Panc1 (cell line): ENCODE results near the gene CACNA1C. TPM values are rescaled to one million over a fixed set of nuclear protein-coding genes. Genes with fewer than 3 reads are reported as not detected.

Experiments
- ATAC-seq: fragments of 200-7000 bp; cut with Tn5 transposase; 2 replicates; pipeline ENCODE4 v1.9.1; 2020; ENCODE audit warnings: mild to moderate bottlenecking, moderate library complexity
- BruUV-seq: library from RNA; stranded (reverse); fragments of 400-500 nt; replicated peaks from 2 replicates; lab custom pipeline; 2021; lab: Mats Ljungman, UMichigan
- CTCF ChIA-PET: fragments of 300-600 bp; sonication (Branson Sonifier 250); formaldehyde crosslinking; loops from one replicate; lab custom pipeline; 2022; ENCODE audit warnings: antibody characterized with exemption; lab: Charles Lee
- POLR2A ChIA-PET: fragments of 300-600 bp; sonication (Branson Sonifier 250); formaldehyde crosslinking; loops from one replicate; lab custom pipeline; 2022; ENCODE audit warnings: antibody characterized with exemption; lab: Charles Lee
- DNase-seq: peaks from one replicate; pipeline ENCODE4 v3.0.0-alpha.2; 2010; ENCODE audit warnings: low read depth, low spot score
- H3K27ac ChIP-seq: 2 replicates; pipeline ENCODE4 v1.5.1; 2011; ENCODE audit warnings: mild to moderate bottlenecking, low read length, inconsistent platforms
- H3K27me3 ChIP-seq: fragments of 200-500 bp; sonication (Bioruptor generic); 2 replicates; pipeline ENCODE4 v1.6.0; 2014; ENCODE audit warnings: low read length, inconsistent platforms; ENCODE audit not compliant: control insufficient read depth, insufficient read depth
- H3K36me3 ChIP-seq: fragments of 200-500 bp; sonication (Bioruptor generic); 2 replicates; pipeline ENCODE4 v1.5.1; 2014; ENCODE audit warnings: inconsistent platforms, mild to moderate bottlenecking, low read length, moderate library complexity; ENCODE audit not compliant: control insufficient read depth, insufficient read depth
- H3K4me1 ChIP-seq: 2 replicates; pipeline ENCODE4 v1.5.1; 2011; ENCODE audit warnings: inconsistent platforms, mild to moderate bottlenecking, low read length, moderate library complexity; ENCODE audit not compliant: control insufficient read depth, insufficient read depth
- H3K4me3 ChIP-seq, 2 experiments: 2 replicates each; pipeline ENCODE4 v1.5.1; 2011 to 2012; ENCODE audit warnings: low read depth in 2 of 2, low read length in 2 of 2, mild to moderate bottlenecking in 2 of 2, inconsistent platforms in 1 of 2, moderate library complexity in 1 of 2
- H3K9me3 ChIP-seq: fragments of 200-500 bp; sonication (Bioruptor generic); 2 replicates; pipeline ENCODE4 v1.5.1; 2014; ENCODE audit warnings: low read depth, mild to moderate bottlenecking, inconsistent platforms, low read length, moderate library complexity; ENCODE audit not compliant: control insufficient read depth, insufficient read depth
- POLR2AphosphoS5 ChIP-seq: IDR thresholded peaks from 2 replicates; pipeline ENCODE4 v1.6.1; 2012; ENCODE audit warnings: mild to moderate bottlenecking, low read depth, low read length, moderate library complexity
- SIN3A ChIP-seq: IDR thresholded peaks from 2 replicates; pipeline ENCODE4 v1.6.1; 2012; ENCODE audit warnings: low read depth, mild to moderate bottlenecking, low read length, moderate library complexity, borderline replicate concordance; ENCODE audit not compliant: insufficient read depth
- TCF7L2 ChIP-seq: IDR thresholded peaks from 2 replicates; pipeline ENCODE4 v1.6.1; 2011; ENCODE audit warnings: mild to moderate bottlenecking, low read depth, low read length, inconsistent platforms
- in situ Hi-C: cut with HindIII; loops from 2 replicates; pipeline ENCODE4 v1.10.0; 2016; ENCODE audit warnings: low sequenced_read_pairs, low pct_unique_long_range_greater_than_20kb
- intact Hi-C: fragments of 100-400 bp; cut with micrococcal nuclease; formaldehyde crosslinking; loops from one replicate; pipeline ENCODE4 v1.10.0; 2022; ENCODE audit not compliant: unreplicated experiment
- total RNA-seq: library from RNA; stranded (reverse); gene quantifications from one replicate; pipeline ENCODE4 v1.2.1, GENCODE V29; 2021; ENCODE audit not compliant: unreplicated experiment
- TF ChIP-seq, protein P1 (sequence below): fragments of 450-650 bp; IDR thresholded peaks from 2 replicates; pipeline ENCODE4 v1.5.1; 2017; ENCODE audit warnings: mild to moderate bottlenecking
- TF ChIP-seq, protein P2 (sequence below), 2 experiments: IDR thresholded peaks; 2 replicates each; pipeline ENCODE4 v1.6.1; 2011 to 2012; ENCODE audit warnings: low read depth in 2 of 2, control low read depth in 1 of 2, low read length in 1 of 2, mild to moderate bottlenecking in 1 of 2, moderate library complexity in 1 of 2; ENCODE audit not compliant: insufficient read depth in 1 of 2

The CACNA1C gene
- total RNA-seq, 1 experiment from 2014 or later: 0.03 TPM

DNA sequence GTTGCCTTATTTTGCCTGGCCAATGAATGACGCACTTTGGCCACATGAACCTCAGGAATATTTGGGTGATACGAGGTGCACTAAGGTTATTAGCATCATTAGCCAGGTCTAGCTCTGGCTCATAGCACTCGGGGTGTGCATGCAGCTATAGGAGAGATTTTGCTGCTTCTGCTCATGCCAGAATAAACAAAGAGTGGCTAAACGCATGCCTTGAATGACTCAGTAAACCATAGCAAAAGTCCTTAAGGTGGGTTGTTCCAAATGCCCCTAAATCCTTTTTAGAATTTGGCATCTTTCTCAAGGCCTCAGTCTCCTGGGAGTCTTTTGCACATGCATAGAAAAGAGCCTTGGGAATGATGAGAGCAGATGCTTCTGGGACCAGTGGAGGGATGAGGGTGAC, 398.2 kb downstream of the CACNA1C start:
- no peak overlapping the region for H3K27ac ChIP-seq
- no peaks in the 10 kb centered on the region for H3K36me3 ChIP-seq
- no peaks in the 10 kb centered on the region for H3K27me3 ChIP-seq
- no TSS peak for BruUV-seq
- in situ Hi-C loops: no loop called here
- no peaks in the 10 kb centered on the region for H3K9me3 ChIP-seq
- ATAC-seq (no peak), DNase-seq (no peak)
- ChIA-PET CTCF (no interaction called here), POLR2A (no interaction called here)
- H3K4me1 ChIP-seq: no peaks in the 10 kb centered on the region
- intact Hi-C loops: no loop called here
- no peak for TF ChIP-seq SIN3A
- TF ChIP-seq, protein P1, sequence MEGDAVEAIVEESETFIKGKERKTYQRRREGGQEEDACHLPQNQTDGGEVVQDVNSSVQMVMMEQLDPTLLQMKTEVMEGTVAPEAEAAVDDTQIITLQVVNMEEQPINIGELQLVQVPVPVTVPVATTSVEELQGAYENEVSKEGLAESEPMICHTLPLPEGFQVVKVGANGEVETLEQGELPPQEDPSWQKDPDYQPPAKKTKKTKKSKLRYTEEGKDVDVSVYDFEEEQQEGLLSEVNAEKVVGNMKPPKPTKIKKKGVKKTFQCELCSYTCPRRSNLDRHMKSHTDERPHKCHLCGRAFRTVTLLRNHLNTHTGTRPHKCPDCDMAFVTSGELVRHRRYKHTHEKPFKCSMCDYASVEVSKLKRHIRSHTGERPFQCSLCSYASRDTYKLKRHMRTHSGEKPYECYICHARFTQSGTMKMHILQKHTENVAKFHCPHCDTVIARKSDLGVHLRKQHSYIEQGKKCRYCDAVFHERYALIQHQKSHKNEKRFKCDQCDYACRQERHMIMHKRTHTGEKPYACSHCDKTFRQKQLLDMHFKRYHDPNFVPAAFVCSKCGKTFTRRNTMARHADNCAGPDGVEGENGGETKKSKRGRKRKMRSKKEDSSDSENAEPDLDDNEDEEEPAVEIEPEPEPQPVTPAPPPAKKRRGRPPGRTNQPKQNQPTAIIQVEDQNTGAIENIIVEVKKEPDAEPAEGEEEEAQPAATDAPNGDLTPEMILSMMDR: no peak
- TF ChIP-seq POLR2AphosphoS5: no peak
- TF ChIP-seq, protein P2, sequence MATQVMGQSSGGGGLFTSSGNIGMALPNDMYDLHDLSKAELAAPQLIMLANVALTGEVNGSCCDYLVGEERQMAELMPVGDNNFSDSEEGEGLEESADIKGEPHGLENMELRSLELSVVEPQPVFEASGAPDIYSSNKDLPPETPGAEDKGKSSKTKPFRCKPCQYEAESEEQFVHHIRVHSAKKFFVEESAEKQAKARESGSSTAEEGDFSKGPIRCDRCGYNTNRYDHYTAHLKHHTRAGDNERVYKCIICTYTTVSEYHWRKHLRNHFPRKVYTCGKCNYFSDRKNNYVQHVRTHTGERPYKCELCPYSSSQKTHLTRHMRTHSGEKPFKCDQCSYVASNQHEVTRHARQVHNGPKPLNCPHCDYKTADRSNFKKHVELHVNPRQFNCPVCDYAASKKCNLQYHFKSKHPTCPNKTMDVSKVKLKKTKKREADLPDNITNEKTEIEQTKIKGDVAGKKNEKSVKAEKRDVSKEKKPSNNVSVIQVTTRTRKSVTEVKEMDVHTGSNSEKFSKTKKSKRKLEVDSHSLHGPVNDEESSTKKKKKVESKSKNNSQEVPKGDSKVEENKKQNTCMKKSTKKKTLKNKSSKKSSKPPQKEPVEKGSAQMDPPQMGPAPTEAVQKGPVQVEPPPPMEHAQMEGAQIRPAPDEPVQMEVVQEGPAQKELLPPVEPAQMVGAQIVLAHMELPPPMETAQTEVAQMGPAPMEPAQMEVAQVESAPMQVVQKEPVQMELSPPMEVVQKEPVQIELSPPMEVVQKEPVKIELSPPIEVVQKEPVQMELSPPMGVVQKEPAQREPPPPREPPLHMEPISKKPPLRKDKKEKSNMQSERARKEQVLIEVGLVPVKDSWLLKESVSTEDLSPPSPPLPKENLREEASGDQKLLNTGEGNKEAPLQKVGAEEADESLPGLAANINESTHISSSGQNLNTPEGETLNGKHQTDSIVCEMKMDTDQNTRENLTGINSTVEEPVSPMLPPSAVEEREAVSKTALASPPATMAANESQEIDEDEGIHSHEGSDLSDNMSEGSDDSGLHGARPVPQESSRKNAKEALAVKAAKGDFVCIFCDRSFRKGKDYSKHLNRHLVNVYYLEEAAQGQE (IDR thresholded peaks at IDR 0.05; ENCODE audit: insufficient read depth in 1 of 2, low read depth in 2 of 2, low read length in 1 of 2): no peak
- no peak for TF ChIP-seq TCF7L2
- no peak overlapping the region for H3K4me3 ChIP-seq

DNA sequence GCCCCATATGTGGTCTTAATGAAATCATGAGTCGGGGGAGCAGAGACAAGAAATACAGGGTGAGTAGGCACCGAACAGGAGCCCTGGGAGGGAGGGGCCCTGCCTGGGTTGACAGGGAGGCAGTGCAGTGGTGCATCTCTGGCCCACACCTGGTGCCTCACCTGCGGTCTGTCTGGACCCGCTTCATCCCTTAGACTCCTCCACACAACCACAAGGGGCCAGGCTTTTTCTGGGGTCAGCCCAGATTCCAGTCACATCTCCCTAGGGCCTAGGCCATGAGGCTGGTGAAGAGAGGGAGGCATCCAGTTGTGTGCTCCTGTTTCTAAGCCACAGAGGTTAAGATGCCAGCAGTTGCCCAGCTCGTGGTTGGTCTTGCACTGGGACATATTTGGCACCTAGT, 398.7 kb downstream of the CACNA1C start:
- no TSS peak for BruUV-seq
- Histone ChIP-seq H3K4me1 (no peaks in the 10 kb centered on the region), H3K27ac (no peak overlapping the region), H3K27me3 (no peaks in the 10 kb centered on the region), H3K36me3 (no peaks in the 10 kb centered on the region), H3K9me3 (no peaks in the 10 kb centered on the region), H3K4me3 (no peak overlapping the region)
- TF ChIP-seq TCF7L2 (no peak), SIN3A (no peak), POLR2AphosphoS5 (no peak)
- TF ChIP-seq, protein P2 (IDR thresholded peaks at IDR 0.05; ENCODE audit: insufficient read depth in 1 of 2, low read depth in 2 of 2, low read length in 1 of 2): no peak
- TF ChIP-seq, protein P1: no peak
- intact Hi-C loops (no loop called here), in situ Hi-C loops (no loop called here)
- ChIA-PET POLR2A (no interaction called here), CTCF (no interaction called here)
- no peak for DNase-seq
- ATAC-seq: no peak
